Skin epidermis (tissue), 12 donors: Measurements from ENCODE around the gene PROZ.

Experiments
- H3K27ac ChIP-seq, 21 experiments: fragments of 200-600 bp; sonication (generic) in 11 of 21; one replicate each; pipeline ENCODE4 v1.5.0; 2020; ENCODE audit warnings: mild to moderate bottlenecking in 3 of 21, inconsistent platforms in 2 of 21, moderate library complexity in 2 of 21
- H3K4me3 ChIP-seq, 7 experiments: fragments of 200-600 bp; sonication (generic) in 2 of 7; one replicate each; pipeline ENCODE4 v1.5.0; 2020; ENCODE audit warnings: inconsistent platforms in 2 of 7, mild to moderate bottlenecking in 2 of 7, moderate library complexity in 1 of 7

The PROZ gene

GRCh38 chr13:113190181-113190580, 31.7 kb downstream of the PROZ start:
- no peak overlapping the region for H3K27ac ChIP-seq

GRCh38 chr13:113192279-113192678, 33.8 kb downstream of the PROZ start:
- Histone ChIP-seq H3K27ac (no peak overlapping the region), H3K4me3 (no peak overlapping the region)

More at GRCh38 chr13:113190181-113190580, 31.7 kb downstream of the PROZ start:
- H3K4me3 ChIP-seq, result no peak overlapping the region

- no peak overlapping the region for H3K27ac ChIP-seq
Measured at GRCh38 chr13:113192902-113193301, 34.5 kb downstream of the PROZ start.

GRCh38 chr13:113195360-113195759, 36.9 kb downstream of the PROZ start:
- Histone ChIP-seq H3K4me3 (no peak overlapping the region), H3K27ac (no peak overlapping the region)

More at GRCh38 chr13:113192902-113193301, 34.5 kb downstream of the PROZ start:
- no peak overlapping the region for H3K4me3 ChIP-seq

GRCh38 chr13:113196970-113197737, 38.7 kb downstream of the PROZ start:
- no peak overlapping the region for H3K4me3 ChIP-seq
- no peak overlapping the region for H3K27ac ChIP-seq

- H3K4me3 ChIP-seq, result no peak overlapping the region
- no peak overlapping the region for H3K27ac ChIP-seq
Measured at GRCh38 chr13:113201815-113202214, 43.4 kb downstream of the PROZ start.

- H3K27ac ChIP-seq, result no peak overlapping the region
Measured at GRCh38 chr13:113202912-113203311, 44.5 kb downstream of the PROZ start.

GRCh38 chr13:113203507-113204377, 45.3 kb downstream of the PROZ start:
- H3K4me3 ChIP-seq, result no peak overlapping the region
- no peak overlapping the region for H3K27ac ChIP-seq

More at GRCh38 chr13:113202912-113203311, 44.5 kb downstream of the PROZ start:
- H3K4me3 ChIP-seq, result no peak overlapping the region

GRCh38 chr13:113204378-113204734, 45.9 kb downstream of the PROZ start:
- no peak overlapping the region for H3K4me3 ChIP-seq
- H3K27ac ChIP-seq, result peak overlapping the region in 1 of 21 experiments; percentile 1

GRCh38 chr13:113205428-113205931, 47.0 kb downstream of the PROZ start:
- no peak overlapping the region for H3K4me3 ChIP-seq

GRCh38 chr13:113207460-113207859, 49.0 kb downstream of the PROZ start:
- Histone ChIP-seq H3K27ac (peak overlapping the region in 16 of 21 experiments; percentile 96 to 100 (median 99)), H3K4me3 (peak overlapping the region; percentile 66 to 96 (median 83))

More at GRCh38 chr13:113205428-113205931, 47.0 kb downstream of the PROZ start:
- H3K27ac ChIP-seq, result no peak overlapping the region

- H3K27ac ChIP-seq, result peak overlapping the region; percentile 96 to 100 (median 99)
- peak overlapping the region; percentile 66 to 96 (median 83) for H3K4me3 ChIP-seq
Measured at GRCh38 chr13:113207890-113208420, 49.5 kb downstream of the PROZ start.

GRCh38 chr13:113208421-113209335, 50.2 kb downstream of the PROZ start, which contains the start of gene PCID2:
PCID2 (minus strand) TSS chr13:113208669; CDS start chr13:113208634, 35 bp downstream.
- Histone ChIP-seq H3K27ac (peak within 1 kb of the TSS; percentile 96 to 100 (median 99)), H3K4me3 (peak within 1 kb of the TSS; percentile 66 to 96 (median 83))

- Histone ChIP-seq H3K4me3 (peak within 1 kb of the TSS; percentile 66 to 96 (median 83)), H3K27ac (peak within 1 kb of the TSS; percentile 96 to 100 (median 99))
Measured at GRCh38 chr13:113209336-113209758, 50.9 kb downstream of the PROZ start, which contains the start of gene CUL4A. CUL4A (plus strand) TSS chr13:113209613; CDS start chr13:113209628, 15 bp downstream.

- Histone ChIP-seq H3K4me3 (peak overlapping the region; percentile 66 to 96 (median 83)), H3K27ac (peak overlapping the region; percentile 87 to 100 (median 99))
Measured at GRCh38 chr13:113209759-113210421, 51.4 kb downstream of the PROZ start.

GRCh38 chr13:113210833-113211232, 52.4 kb downstream of the PROZ start:
- peak overlapping the region in 2 of 7 experiments; percentile 76 to 94 for H3K4me3 ChIP-seq
- no peak overlapping the region for H3K27ac ChIP-seq

GRCh38 chr13:113211774-113212173, 53.3 kb downstream of the PROZ start:
- Histone ChIP-seq H3K4me3 (no peak overlapping the region), H3K27ac (no peak overlapping the region)
